Measurements from ENCODE around the gene SLC22A2. TPM values are rescaled to one million over a fixed set of nuclear protein-coding genes. Genes with fewer than 3 reads are reported as not detected.

SLC22A2 gene
- total RNA-seq, 1 experiment from 2014 or later: not detected

GRCh38 chr6:160172704-160173103 is 85.9 kb downstream of the SLC22A2 start:
- DNase-seq: no peak
- H3K9me3 ChIP-seq: no peaks in the 10 kb centered on the region
- Mint-ChIP-seq H3K9me3 (ENCODE audit: unreplicated experiment) (peaks cover 10% of the 10 kb centered on the region), H3K36me3 (ENCODE audit: insufficient read depth, unreplicated experiment) (peaks cover 7% of the 10 kb centered on the region), H3K27ac (ENCODE audit: unreplicated experiment) (peak overlapping the region; percentile 53), H3K4me1 (ENCODE audit: low read depth, unreplicated experiment) (peaks cover 14% of the 10 kb centered on the region), H3K4me3 (ENCODE audit: unreplicated experiment) (no peak overlapping the region), H3K27me3 (ENCODE audit: insufficient read depth, unreplicated experiment) (no peaks in the 10 kb centered on the region)
- ChIA-PET CTCF (no interaction called here), POLR2A (no interaction called here)
- H3K36me3 ChIP-seq (ENCODE audit: control insufficient read depth, insufficient read depth, low read length): no peaks in the 10 kb centered on the region
- TF ChIP-seq CTCF (IDR thresholded peaks at IDR 0.05; ENCODE audit: insufficient read depth in 1 of 2, low read depth in 1 of 2, low read length in 1 of 2, severe bottlenecking in 1 of 2, unreplicated experiment in 1 of 2): no peak
- peaks cover 30% of the 10 kb centered on the region for H3K4me1 ChIP-seq
- no peaks in the 10 kb centered on the region for H3K27me3 ChIP-seq (replicated peaks; ENCODE audit: control insufficient read depth, insufficient read depth, low read length)
- no TSS peak for BruUV-seq (replicated peaks)
- H3K4me3 ChIP-seq (ENCODE audit: low read depth, low read length): no peak overlapping the region
- intact Hi-C loops (cut with micrococcal nuclease; ENCODE audit: unreplicated experiment): no loop called here

- Mint-ChIP-seq H3K9me3 (ENCODE audit: unreplicated experiment) (peaks cover 10% of the 10 kb centered on the region), H3K36me3 (ENCODE audit: insufficient read depth, unreplicated experiment) (peaks cover 7% of the 10 kb centered on the region), H3K4me1 (ENCODE audit: low read depth, unreplicated experiment) (peaks cover 14% of the 10 kb centered on the region), H3K27me3 (ENCODE audit: insufficient read depth, unreplicated experiment) (no peaks in the 10 kb centered on the region), H3K4me3 (ENCODE audit: unreplicated experiment) (no peak overlapping the region), H3K27ac (ENCODE audit: unreplicated experiment) (no peak overlapping the region)
- no TSS peak for BruUV-seq (replicated peaks)
- intact Hi-C loops (cut with micrococcal nuclease; ENCODE audit: unreplicated experiment): no loop called here
- ChIA-PET CTCF (no interaction called here), POLR2A (no interaction called here)
- no peak for TF ChIP-seq CTCF (IDR thresholded peaks at IDR 0.05; ENCODE audit: insufficient read depth in 1 of 2, low read depth in 1 of 2, low read length in 1 of 2, severe bottlenecking in 1 of 2, unreplicated experiment in 1 of 2)
- no peaks in the 10 kb centered on the region for H3K36me3 ChIP-seq (ENCODE audit: control insufficient read depth, insufficient read depth, low read length)
- no peak for DNase-seq
- H3K4me3 ChIP-seq (ENCODE audit: low read depth, low read length): no peak overlapping the region
- H3K4me1 ChIP-seq: peaks cover 24% of the 10 kb centered on the region
- H3K27me3 ChIP-seq (replicated peaks; ENCODE audit: control insufficient read depth, insufficient read depth, low read length): no peaks in the 10 kb centered on the region
- no peaks in the 10 kb centered on the region for H3K9me3 ChIP-seq
These were observed 88.5 kb downstream of the SLC22A2 start for GRCh38 chr6:160170018-160170680.

- Mint-ChIP-seq H3K4me1 (ENCODE audit: low read depth, unreplicated experiment) (peaks cover 6% of the 10 kb centered on the region), H3K27me3 (ENCODE audit: insufficient read depth, unreplicated experiment) (no peaks in the 10 kb centered on the region), H3K27ac (ENCODE audit: unreplicated experiment) (no peak overlapping the region), H3K4me3 (ENCODE audit: unreplicated experiment) (no peak overlapping the region), H3K9me3 (ENCODE audit: unreplicated experiment) (peaks cover 10% of the 10 kb centered on the region), H3K36me3 (ENCODE audit: insufficient read depth, unreplicated experiment) (no peaks in the 10 kb centered on the region)
- Histone ChIP-seq H3K9me3 (no peaks in the 10 kb centered on the region), H3K36me3 (ENCODE audit: control insufficient read depth, insufficient read depth, low read length) (no peaks in the 10 kb centered on the region), H3K27me3 (replicated peaks; ENCODE audit: control insufficient read depth, insufficient read depth, low read length) (no peaks in the 10 kb centered on the region), H3K4me3 (ENCODE audit: low read depth, low read length) (no peak overlapping the region), H3K4me1 (peaks cover 3% of the 10 kb centered on the region)
- BruUV-seq (replicated peaks): no TSS peak
- ChIA-PET POLR2A (no interaction called here), CTCF (interaction anchor here (1.2 kb wide), 1 partner anchor 29 kb away, joined by 5 read pairs; no protein-coding TSS in a partner anchor)
- no peak for TF ChIP-seq CTCF (IDR thresholded peaks at IDR 0.05; ENCODE audit: insufficient read depth in 1 of 2, low read depth in 1 of 2, low read length in 1 of 2, severe bottlenecking in 1 of 2, unreplicated experiment in 1 of 2)
- intact Hi-C loops (cut with micrococcal nuclease; ENCODE audit: unreplicated experiment): no loop called here
- DNase-seq: no peak
These were observed 90.8 kb downstream of the SLC22A2 start for GRCh38 chr6:160167604-160168399.

Other genes with a start within 250 kb of the SLC22A2 start
- gene SLC22A1, start 137.0 kb downstream of the SLC22A2 start, total RNA-seq (2022): 1.5 and 2.0 TPM in 2 replicates
- gene SLC22A3, start 89.6 kb upstream of the SLC22A2 start, total RNA-seq (2022): 2.3 and 2.4 TPM in 2 replicates

Measured in Caco-2 (cell line).